ENCODE results near the gene THBD. TPM values are rescaled to one million over a fixed set of nuclear protein-coding genes. Genes with fewer than 3 reads are reported as not detected.

The THBD gene
- polyA plus RNA-seq, 3 donors, result 7.4 to 194 (median 30.2) TPM

- Histone ChIP-seq H3K27ac (ENCODE audit: low read depth in 1 of 2, low read length in 2 of 2) (no peak overlapping the region), H3K4me3 (replicated peaks in 1 of 3; ENCODE audit: low read depth in 2 of 3, low read length in 3 of 3) (no peak overlapping the region)
- 88% methylated on average over 41 of the region's 41 CpGs for WGBS (ENCODE audit: insufficient coverage)
Observed at GRCh38 chr20:23035731-23036130, 13.7 kb downstream of the THBD start.

More at GRCh38 chr20:23035731-23036130, 13.7 kb downstream of the THBD start:
- no peak for DNase-seq
- Mint-ChIP-seq H3K27ac (no peak overlapping the region), H3K4me1 (peaks cover 15% of the 10 kb centered on the region), H3K9me3 (peaks cover 3 to 8% (median 6%) of the 10 kb centered on the region in 7 donors), H3K36me3 (peaks cover 0 to 5% of the 10 kb centered on the region in 2 donors), H3K4me3 (peak overlapping the region in 1 of 2 donors; percentile 77), H3K27me3 (ENCODE audit: low read depth in 3 of 3) (peaks cover 47 to 70% (median 52%) of the 10 kb centered on the region in 3 donors)
- Histone ChIP-seq H3K36me3 (replicated peaks in 1 of 2; ENCODE audit: control insufficient read depth in 1 of 2, insufficient read depth in 2 of 2, low read length in 2 of 2) (no peaks in the 10 kb centered on the region), H3K9ac (ENCODE audit: insufficient read depth, low read length, poor library complexity, severe bottlenecking) (no peak overlapping the region), H3K9me3 (replicated peaks in 1 of 2; ENCODE audit: control insufficient read depth in 1 of 2, insufficient read depth in 1 of 2, low read length in 2 of 2) (no peaks in the 10 kb centered on the region), H3K27me3 (ENCODE audit: control insufficient read depth in 2 of 2, insufficient read depth in 2 of 2, low read length in 2 of 2) (peaks cover 30 to 47% of the 10 kb centered on the region in 2 donors), H4K20me1 (ENCODE audit: insufficient read depth, low read length) (no peaks in the 10 kb centered on the region), H3K4me1 (ENCODE audit: control insufficient read depth in 1 of 2, insufficient read depth in 2 of 2, low read length in 2 of 2) (peaks cover 0 to 15% of the 10 kb centered on the region in 2 donors), H2AFZ (ENCODE audit: insufficient read depth, low read depth, low read length, poor library complexity, severe bottlenecking) (no peak overlapping the region), H3K4me2 (replicated peaks; ENCODE audit: extremely low read depth, low read length, poor library complexity, severe bottlenecking) (no peak overlapping the region), H3K79me2 (ENCODE audit: insufficient read depth, low read length) (no peaks in the 10 kb centered on the region)
- intact Hi-C loops (cut with micrococcal nuclease), result no loop called here
- no peak for TF ChIP-seq CTCF (IDR thresholded peaks at IDR 0.05)

Data from CD14-positive monocyte (primary cell).